ENCODE results near the gene CCDC146.
A peak's percentile ranks its signal among the peaks of the same experiment; 100 is the strongest.
"Not testable (repeated sequence)": the region's sequence is repeated elsewhere in the genome, so short reads cannot be mapped to it uniquely, and the experiment has no call there.

CCDC146 gene

DNA sequence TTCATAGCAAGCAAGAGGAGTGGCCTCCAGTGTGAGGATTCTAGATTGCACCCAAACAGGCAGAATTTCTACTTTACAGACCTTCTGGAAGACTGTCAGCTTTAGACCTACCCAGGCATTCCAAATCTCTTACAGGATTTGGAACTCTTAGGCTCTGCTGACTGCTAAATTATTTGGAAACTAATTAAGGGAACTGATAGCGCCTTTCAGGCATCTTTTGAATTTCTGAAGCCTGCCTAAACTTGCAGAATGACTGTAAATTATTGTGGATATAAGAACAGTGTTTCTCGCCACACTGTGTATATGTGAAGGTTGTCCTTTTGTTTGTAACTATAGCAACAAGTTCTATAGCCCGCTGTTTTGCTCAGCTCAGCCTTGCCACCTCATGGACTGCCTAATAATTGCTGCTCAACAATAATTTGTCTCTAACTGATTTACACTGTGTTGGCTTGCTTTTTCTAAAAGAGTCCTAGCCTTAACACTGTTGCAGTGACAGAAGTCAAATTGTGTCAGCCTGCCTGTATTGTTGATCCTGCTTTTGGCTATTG is 32.6 kb downstream of the CCDC146 start:
- not testable (repeated sequence) for DNase-seq

- DNase-seq, result not testable (repeated sequence)
Measured at GRCh38 chr7:77155601-77156377, 33.4 kb downstream of the CCDC146 start.

- DNase-seq, result not testable (repeated sequence)
Measured at GRCh38 chr7:77157034-77157433, 34.6 kb downstream of the CCDC146 start.

- DNase-seq, result no peak
Measured at GRCh38 chr7:77157446-77157845, 35.0 kb downstream of the CCDC146 start.

GRCh38 chr7:77171073-77171472 is 48.7 kb downstream of the CCDC146 start:
- not testable (repeated sequence) for DNase-seq

DNA sequence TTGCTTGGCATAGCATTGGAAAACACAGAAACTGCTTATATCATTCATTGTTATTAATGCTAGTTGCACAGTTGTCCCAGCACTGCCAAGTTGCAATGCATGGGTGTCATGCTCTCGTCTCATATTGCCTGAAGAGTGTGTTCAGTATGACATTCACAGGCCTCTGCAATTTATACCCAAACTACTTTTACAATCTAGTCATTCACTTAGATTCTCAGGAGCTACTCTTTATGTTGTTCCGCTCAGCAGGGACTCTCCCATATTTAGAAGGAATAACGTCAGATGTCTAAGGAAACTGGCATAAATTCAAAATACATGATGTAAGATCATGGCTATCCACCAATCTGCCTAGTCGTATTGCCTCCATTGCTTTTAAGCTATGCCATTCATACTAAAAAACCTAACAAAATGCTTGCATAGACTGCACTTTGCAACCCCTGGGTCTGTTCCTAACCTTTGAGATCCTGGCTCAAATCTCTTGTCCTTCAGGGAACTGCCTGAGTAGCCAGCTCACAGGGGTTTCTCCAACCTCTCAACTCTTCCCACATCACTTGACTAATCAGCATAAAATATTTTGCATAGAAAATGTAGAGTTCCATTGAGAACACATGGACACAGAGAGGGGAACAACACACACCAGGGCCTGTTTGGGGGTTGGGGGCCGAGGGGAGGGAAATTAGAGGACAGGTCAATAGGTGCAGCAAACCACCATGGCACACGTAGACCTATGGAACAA is 50.2 kb downstream of the CCDC146 start:
- DNase-seq, result not testable (repeated sequence)

DNA sequence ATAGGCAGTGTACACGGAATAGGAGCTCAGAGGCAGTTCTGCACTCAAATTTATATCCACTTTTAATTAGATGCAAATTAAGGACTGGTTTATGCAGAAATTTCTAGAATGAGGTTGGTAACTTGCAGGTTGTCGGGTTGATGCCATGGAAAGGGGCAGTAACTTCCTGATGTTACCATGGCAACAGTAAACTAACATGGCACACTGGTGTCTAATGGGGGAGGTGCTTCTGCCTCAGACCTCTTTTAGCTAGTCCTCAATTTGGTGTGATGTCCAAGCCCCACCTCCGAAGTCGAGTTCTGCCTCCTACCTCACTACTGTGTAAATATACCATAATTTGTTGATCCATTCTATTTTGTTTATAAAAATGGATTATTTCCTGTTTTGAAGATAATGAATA is 52.0 kb downstream of the CCDC146 start:
- not testable (repeated sequence) for DNase-seq

- DNase-seq, result not testable (repeated sequence)
Measured at GRCh38 chr7:77175274-77175800, 52.9 kb downstream of the CCDC146 start.

- DNase-seq, result not testable (repeated sequence)
Measured at GRCh38 chr7:77177321-77177904, 55.0 kb downstream of the CCDC146 start.

DNA sequence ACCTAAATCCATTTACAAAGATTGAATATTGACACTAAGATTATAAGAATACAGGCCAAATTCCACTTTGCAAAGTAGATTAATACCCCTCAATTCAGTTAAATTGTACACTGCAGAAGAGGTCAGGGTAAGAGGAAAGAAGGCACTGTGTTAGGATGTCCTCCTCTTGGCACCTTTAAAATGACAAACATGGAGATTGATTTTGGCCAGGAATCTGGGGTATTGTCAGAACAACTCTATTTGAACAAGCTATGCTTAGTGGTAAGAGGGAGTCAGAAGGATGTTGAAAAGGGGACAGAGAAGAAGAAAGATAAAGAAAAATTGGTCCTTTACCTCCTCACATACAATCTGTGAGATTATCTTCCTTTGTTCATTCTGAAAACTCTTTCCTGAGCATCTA is 55.6 kb downstream of the CCDC146 start:
- not testable (repeated sequence) for DNase-seq

DNA sequence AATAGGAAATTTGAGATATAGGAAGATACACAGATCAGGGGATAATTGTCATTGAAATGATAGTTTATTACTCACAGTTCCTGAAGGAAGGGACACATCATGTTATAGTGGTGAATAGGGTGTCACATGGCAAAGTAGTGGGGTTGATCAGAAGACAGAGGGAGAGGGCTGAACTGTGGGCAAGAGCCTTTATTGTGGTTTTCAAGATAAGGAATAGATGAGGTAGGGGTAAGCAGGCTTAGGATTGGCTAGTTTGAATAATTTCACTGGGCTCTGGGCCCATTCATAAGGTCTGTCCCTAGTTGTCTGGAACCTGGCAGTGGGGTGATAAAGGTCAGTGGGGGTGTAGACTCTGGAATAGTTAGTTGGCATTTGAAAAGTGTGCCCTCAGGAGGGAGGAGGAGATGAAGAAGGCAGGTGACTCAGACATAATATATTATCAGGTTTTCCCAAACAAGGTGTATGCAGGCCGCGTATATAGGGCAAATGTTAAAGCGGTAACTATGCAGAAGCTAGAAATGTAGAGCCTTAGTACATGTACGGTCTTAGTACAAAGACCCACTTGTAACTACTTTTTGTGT is 58.7 kb downstream of the CCDC146 start:
- DNase-seq, result no peak

DNA sequence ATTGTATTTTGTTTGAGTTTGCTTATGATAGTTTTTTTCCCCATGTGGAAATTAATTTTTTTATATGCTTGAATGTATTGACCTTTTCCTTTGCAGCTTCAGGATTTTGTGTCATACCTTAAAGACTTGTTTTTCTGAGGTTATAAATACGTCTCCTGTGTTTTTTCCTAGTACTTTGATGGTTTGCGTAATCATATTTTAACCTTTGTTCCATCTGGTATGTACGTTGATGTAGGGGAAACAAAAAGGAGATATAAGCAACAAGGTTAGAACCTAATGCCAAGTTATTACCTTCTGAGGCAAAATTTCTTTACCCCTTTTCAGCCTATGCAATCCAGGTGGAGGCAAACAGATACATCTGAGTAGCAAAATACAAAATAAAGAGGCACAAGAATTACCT is 59.3 kb downstream of the CCDC146 start:
- no peak for DNase-seq

DNA sequence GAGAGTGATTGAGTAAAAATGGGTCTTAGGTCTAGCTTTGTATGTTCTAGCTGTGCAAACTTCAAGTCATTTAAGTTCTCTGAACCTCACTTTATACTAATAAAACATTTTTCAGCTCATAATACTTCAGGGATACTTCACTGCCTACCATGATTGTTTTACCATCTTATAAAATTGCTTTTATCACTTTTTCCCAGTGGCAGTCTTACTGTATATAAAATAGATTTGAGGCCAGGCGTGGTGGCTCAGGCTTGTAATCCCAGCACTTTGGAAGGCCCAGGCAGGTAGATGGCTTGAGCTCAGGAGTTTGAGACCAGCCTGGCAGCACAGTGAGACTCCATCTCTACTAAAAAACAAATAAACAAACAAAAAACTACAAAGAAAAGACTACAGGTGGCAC is 59.8 kb downstream of the CCDC146 start:
- no peak for DNase-seq

DNA sequence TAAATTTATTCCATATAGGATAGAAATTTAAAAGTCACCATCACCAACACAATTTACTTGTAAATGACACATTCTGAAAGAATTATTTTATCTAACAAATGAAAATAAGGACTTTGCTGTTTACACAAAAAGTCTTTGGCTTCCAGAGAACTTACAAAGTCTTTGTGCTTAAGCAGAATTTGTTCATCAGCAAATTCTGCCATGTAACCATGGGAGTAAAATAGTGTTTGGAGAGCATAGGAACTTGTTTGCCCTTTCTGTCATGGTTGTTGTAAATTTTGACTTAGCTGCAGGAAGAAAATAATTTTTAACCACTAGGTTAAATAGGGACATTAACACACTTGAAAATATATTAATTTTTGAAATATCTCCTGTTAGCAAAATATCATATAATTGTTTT is 62.0 kb downstream of the CCDC146 start:
- no peak for DNase-seq

- DNase-seq, result no peak
Measured at GRCh38 chr7:77184990-77185389, 62.6 kb downstream of the CCDC146 start.

DNA sequence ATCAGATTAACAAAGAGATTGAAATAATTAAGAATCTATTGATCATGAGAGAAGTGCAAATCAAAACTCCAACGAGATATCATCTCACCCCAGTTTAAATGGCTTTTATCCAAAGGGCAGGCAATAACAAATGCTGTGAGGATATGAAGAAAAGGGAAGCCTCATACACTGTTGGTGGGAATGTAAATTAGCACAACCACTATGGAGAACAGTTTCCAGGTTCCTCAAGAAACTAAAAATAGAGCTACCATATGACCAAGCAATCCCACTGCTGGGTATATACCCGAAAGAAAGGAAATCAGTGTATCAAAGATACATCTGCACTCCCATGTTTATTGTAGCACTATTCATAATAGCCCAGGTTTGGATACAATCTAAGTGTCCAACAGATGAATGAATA is 63.5 kb downstream of the CCDC146 start:
- DNase-seq, result no peak

- no peak for DNase-seq
Measured at GRCh38 chr7:77188731-77189437, 66.5 kb downstream of the CCDC146 start.

DNA sequence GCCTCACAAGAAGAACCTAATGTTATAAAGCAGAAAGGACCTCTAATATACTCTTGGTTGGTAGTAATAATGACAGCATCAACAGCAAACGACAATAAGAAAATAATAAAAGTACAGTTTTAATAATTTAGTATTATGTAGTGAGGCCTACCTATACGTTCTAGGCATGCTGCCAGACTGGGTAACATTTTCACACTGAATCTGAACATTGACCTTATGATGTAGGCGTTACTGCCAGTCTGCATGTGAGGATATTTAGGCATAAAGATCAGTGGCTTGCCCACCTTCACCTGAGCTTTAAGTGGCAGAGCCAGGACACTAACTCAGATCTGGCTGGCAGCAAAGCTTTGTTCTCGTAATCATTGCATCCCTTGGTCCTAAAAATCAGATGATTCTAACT is 74.7 kb downstream of the CCDC146 start:
- DNase-seq, result no peak

- peak; percentile 25 for DNase-seq
Measured at GRCh38 chr7:77199013-77199966, 76.9 kb downstream of the CCDC146 start, which contains the start of gene FGL2. Gene FGL2 (minus strand): TSS chr7:77199819. CDS start chr7:77199793, 26 bp downstream.

DNA sequence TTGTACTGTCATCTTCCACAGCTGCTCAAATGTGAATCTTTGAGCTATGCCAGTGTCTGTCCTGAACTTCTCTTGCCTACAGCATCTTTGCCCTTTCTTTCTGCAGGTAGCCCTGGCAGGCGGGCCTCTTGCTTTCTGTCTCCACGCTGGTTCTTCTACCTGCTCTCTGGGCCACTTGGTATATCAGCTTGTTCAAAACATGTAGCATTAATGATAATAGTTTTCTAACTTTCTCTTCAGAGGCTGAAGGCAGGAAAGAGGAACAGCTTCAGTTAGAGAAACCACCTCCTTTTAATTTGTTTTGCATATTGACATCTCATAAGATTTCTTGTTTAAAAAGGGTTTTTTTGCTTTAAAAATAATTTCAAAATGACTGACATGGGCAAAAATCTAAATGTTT is 78.1 kb downstream of the CCDC146 start:
- DNase-seq, result no peak

GRCh38 chr7:77202481-77202976 is 80.1 kb downstream of the CCDC146 start:
- no peak for DNase-seq

All from HCEC 1CT (cell line).